ENCODE measurements around the gene GYS2. TPM values are rescaled to one million over a fixed set of nuclear protein-coding genes. Genes with fewer than 3 reads are reported as not detected.

The GYS2 gene
- total and polyA plus RNA-seq, 9 of the 15 experiments (the other 6 are each of a cell fraction or from before 2014, with no cell fraction given), result not detected

GRCh38 chr12:21526053-21526452, 78.6 kb downstream of the GYS2 start, which contains the start of gene SPX (continued):
- TF ChIP-seq FOXO4 (CRISPR knock-in tag; IDR thresholded peaks at IDR 0.05) (no peak), RCOR1 (IDR thresholded peaks at IDR 0.05; ENCODE audit: borderline replicate concordance in 1 of 2, low read depth in 2 of 2, low read length in 2 of 2) (0 out of 4 replicates have a peak, but pooled peaks of 1 of the 2 experiments have one; percentile 10), CEBPG (CRISPR knock-in tag; IDR thresholded peaks at IDR 0.05) (peak; percentile 46; the same call in 1 of the 2 replicates), CEBPG (tag; conservative IDR thresholded peaks at IDR 0.05 in 1 of 2, IDR thresholded peaks at IDR 0.05 in 1 of 2) (peak; percentile 77 to 96), GTF2B (IDR thresholded peaks at IDR 0.05; ENCODE audit: extremely low read depth, insufficient read length) (no peak), ATF4 (CRISPR knock-in tag; IDR thresholded peaks at IDR 0.05) (peak; percentile 75), ATF3 (IDR thresholded peaks at IDR 0.05) (peak; percentile 88), ATF3 (CRISPR knock-in tag; conservative IDR thresholded peaks at IDR 0.05) (no peak), ZNF583 (CRISPR knock-in tag; IDR thresholded peaks at IDR 0.05) (no peak), ZNF184 (CRISPR knock-in tag; IDR thresholded peaks at IDR 0.05) (no peak), XRCC3 (IDR thresholded peaks at IDR 0.05) (no peak), ARID3A (IDR thresholded peaks at IDR 0.05; ENCODE audit: borderline replicate concordance, low read depth, low read length) (no peak), JUND (IDR thresholded peaks at IDR 0.05; ENCODE audit: borderline replicate concordance, low read depth, low read length) (0 out of 2 replicates have a peak, but pooled peaks have one; percentile 21), JUND (tag; IDR thresholded peaks at IDR 0.05; ENCODE audit: borderline replicate concordance, low read depth, low read length) (peak; percentile 21; the same call in 1 of the 3 replicates), ARID4B (CRISPR knock-in tag; IDR thresholded peaks at IDR 0.05) (no peak), FOXK1 (CRISPR knock-in tag; IDR thresholded peaks at IDR 0.05; ENCODE audit: borderline replicate concordance) (no peak), PCBP1 (IDR thresholded peaks at IDR 0.05; ENCODE audit: low read depth, low read length, poor library complexity, severe bottlenecking) (no peak)

Measured in K562 (cell line).